ENCODE data around the gene MNAT1. TPM values are rescaled to one million over a fixed set of nuclear protein-coding genes. Genes with fewer than 3 reads are reported as not detected.

The MNAT1 gene
- polyA plus RNA-seq, 2 of the 4 experiments (the other 2 are of a cell fraction) = 42.7 to 78.1 TPM

DNA sequence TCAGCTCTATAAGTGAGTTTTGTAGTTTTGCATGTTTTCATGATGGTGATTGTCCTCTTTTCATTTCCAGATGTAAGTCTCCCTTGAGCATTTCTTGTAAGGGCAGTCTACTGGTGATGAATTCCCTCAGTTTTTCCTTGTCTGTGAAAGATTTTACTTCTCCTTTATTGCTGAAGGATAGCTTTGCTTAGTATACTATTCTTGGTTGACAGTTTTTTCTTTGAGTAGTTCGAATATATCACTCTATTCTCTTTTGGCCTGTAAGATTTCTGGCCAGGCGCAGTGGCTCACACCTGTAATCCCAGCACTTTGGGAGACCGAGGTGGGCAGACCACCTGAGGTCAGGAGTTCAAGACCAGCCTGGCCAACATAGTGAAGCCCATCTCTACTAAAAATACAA lies 34.0 kb upstream of the MNAT1 start:
- ChIA-PET CTCF (no interaction called here), POLR2A (no interaction called here)
- Histone ChIP-seq H3K9me3 (peaks cover 12% of the 10 kb centered on the region; the same call in 2 of the 3 replicates), H3K4me1 (no peaks in the 10 kb centered on the region), H3K4me3 (no peak overlapping the region), H3K4me2 (no peak overlapping the region), H3K27ac (no peak overlapping the region)
- whole genome bisulfite sequencing (ENCODE audit: missing lambda C conversion rate) = 38% methylated on average over 3 of the region's 3 CpGs
- no peak for TF ChIP-seq ZC3H11A (IDR thresholded peaks at IDR 0.05)
- TF ChIP-seq HOXB13 (CRISPR knock-in tag; IDR thresholded peaks at IDR 0.05; ENCODE audit: low read depth) = no peak
- no peak for TF ChIP-seq FOSL2 (IDR thresholded peaks at IDR 0.05)
- TF ChIP-seq FOSL2 (CRISPR knock-in tag; IDR thresholded peaks at IDR 0.05) = no peak
- TF ChIP-seq, protein P1, sequence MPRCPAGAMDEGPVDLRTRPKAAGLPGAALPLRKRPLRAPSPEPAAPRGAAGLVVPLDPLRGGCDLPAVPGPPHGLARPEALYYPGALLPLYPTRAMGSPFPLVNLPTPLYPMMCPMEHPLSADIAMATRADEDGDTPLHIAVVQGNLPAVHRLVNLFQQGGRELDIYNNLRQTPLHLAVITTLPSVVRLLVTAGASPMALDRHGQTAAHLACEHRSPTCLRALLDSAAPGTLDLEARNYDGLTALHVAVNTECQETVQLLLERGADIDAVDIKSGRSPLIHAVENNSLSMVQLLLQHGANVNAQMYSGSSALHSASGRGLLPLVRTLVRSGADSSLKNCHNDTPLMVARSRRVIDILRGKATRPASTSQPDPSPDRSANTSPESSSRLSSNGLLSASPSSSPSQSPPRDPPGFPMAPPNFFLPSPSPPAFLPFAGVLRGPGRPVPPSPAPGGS (IDR thresholded peaks at IDR 0.05) = no peak
- no peak for TF ChIP-seq HOXB5 (CRISPR knock-in tag; IDR thresholded peaks at IDR 0.05)
- TF ChIP-seq JUN (IDR thresholded peaks at IDR 0.05) = no peak
- ATAC-seq (no peak), DNase-seq (ENCODE audit: low read depth in 1 of 2, low spot score in 1 of 2) (no peak), FAIRE-seq (no peak)

- ChIA-PET CTCF (no interaction called here), POLR2A (no interaction called here)
- DNase-seq (ENCODE audit: low read depth in 1 of 2, low spot score in 1 of 2) = no peak
- Histone ChIP-seq H3K4me2 (no peak overlapping the region), H3K4me1 (no peaks in the 10 kb centered on the region), H3K9me3 (peaks cover 12% of the 10 kb centered on the region; the same call in 1 of the 3 replicates), H3K4me3 (no peak overlapping the region), H3K27ac (no peak overlapping the region)
- ATAC-seq = no peak
- FAIRE-seq = no peak
- TF ChIP-seq ZNF302 (CRISPR knock-in tag; IDR thresholded peaks at IDR 0.05) (no peak), EHF (CRISPR knock-in tag; IDR thresholded peaks at IDR 0.05) (no peak), SREBF2 (IDR thresholded peaks at IDR 0.05) (no peak), CEBPB (IDR thresholded peaks at IDR 0.05) (no peak), NPAS2 (CRISPR knock-in tag; IDR thresholded peaks at IDR 0.05; ENCODE audit: borderline replicate concordance) (no peak), BHLHE40 (IDR thresholded peaks at IDR 0.05; ENCODE audit: low read depth, low read length) (no peak), CTCF (IDR thresholded peaks at IDR 0.05) (no peak), RAD21 (conservative IDR thresholded peaks at IDR 0.05 in 1 of 2, IDR thresholded peaks at IDR 0.05 in 1 of 2) (no peak), TFCP2L1 (CRISPR knock-in tag; IDR thresholded peaks at IDR 0.05) (no peak), PHF8 (IDR thresholded peaks at IDR 0.05; ENCODE audit: borderline replicate concordance, low read depth) (no peak), HOXB5 (CRISPR knock-in tag; IDR thresholded peaks at IDR 0.05) (no peak)
- TF ChIP-seq, protein P2, sequence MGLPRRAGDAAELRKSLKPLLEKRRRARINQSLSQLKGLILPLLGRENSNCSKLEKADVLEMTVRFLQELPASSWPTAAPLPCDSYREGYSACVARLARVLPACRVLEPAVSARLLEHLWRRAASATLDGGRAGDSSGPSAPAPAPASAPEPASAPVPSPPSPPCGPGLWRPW (IDR thresholded peaks at IDR 0.05) = no peak
- TF ChIP-seq, protein P3, sequence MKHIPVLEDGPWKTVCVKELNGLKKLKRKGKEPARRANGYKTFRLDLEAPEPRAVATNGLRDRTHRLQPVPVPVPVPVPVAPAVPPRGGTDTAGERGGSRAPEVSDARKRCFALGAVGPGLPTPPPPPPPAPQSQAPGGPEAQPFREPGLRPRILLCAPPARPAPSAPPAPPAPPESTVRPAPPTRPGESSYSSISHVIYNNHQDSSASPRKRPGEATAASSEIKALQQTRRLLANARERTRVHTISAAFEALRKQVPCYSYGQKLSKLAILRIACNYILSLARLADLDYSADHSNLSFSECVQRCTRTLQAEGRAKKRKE (CRISPR knock-in tag; IDR thresholded peaks at IDR 0.05; ENCODE audit: low read depth) = no peak
Measured at GRCh38 chr14:60705100-60705499, 29.5 kb upstream of the MNAT1 start.

- 96% methylated on average over 3 of the region's 3 CpGs for WGBS (ENCODE audit: missing lambda C conversion rate)
- no peak overlapping the region for H3K4me3 ChIP-seq
- no peak overlapping the region for H3K4me2 ChIP-seq
- DNase-seq (ENCODE audit: low read depth in 1 of 2, low spot score in 1 of 2) = no peak
- ChIA-PET POLR2A (no interaction called here), CTCF (no interaction called here)
- FAIRE-seq = no peak
- TF ChIP-seq FOSB (CRISPR knock-in tag; IDR thresholded peaks at IDR 0.05) = no peak
- TF ChIP-seq, protein P1 (IDR thresholded peaks at IDR 0.05) = no peak
- no peak for TF ChIP-seq JUNB (IDR thresholded peaks at IDR 0.05)
- TF ChIP-seq FOXS1 (CRISPR knock-in tag; IDR thresholded peaks at IDR 0.05) = no peak
- TF ChIP-seq POLR2A (IDR thresholded peaks at IDR 0.05; ENCODE audit: low read length) = no peak
- TF ChIP-seq ELK1 (IDR thresholded peaks at IDR 0.05; ENCODE audit: low read depth, low read length) = no peak
- no peak for TF ChIP-seq HOXB5 (CRISPR knock-in tag; IDR thresholded peaks at IDR 0.05)
- TF ChIP-seq CHD2 (IDR thresholded peaks at IDR 0.05; ENCODE audit: low read length, partially characterized antibody) = no peak
- no peak for TF ChIP-seq ESRRA (IDR thresholded peaks at IDR 0.05; ENCODE audit: borderline replicate concordance, low read length)
- TF ChIP-seq HEYL (CRISPR knock-in tag; IDR thresholded peaks at IDR 0.05) = no peak
- no peak for TF ChIP-seq ZNF302 (CRISPR knock-in tag; IDR thresholded peaks at IDR 0.05)
- TF ChIP-seq CEBPB (IDR thresholded peaks at IDR 0.05) = no peak
- TF ChIP-seq RARB (CRISPR knock-in tag; IDR thresholded peaks at IDR 0.05) = no peak
- H3K9me3 ChIP-seq = no peaks in the 10 kb centered on the region
- no peaks in the 10 kb centered on the region for H3K4me1 ChIP-seq
- ATAC-seq = no peak
- H3K27ac ChIP-seq = no peak overlapping the region
Measured at GRCh38 chr14:60707858-60708257, 26.7 kb upstream of the MNAT1 start.

Data from A549 (cell line).